Stimulated activated CD4-positive, alpha-beta T cell treated with anti-CD3 and anti-CD28 coated beads, Interleukin-2, amount 100 ng/mL, for 4 hours (primary cell): Measurements from ENCODE around the gene AMH.

Experiments used
- DNase-seq: peaks from one replicate; pipeline ENCODE4 v3.0.0-alpha.2; 2020; ENCODE audit warnings: low read depth

AMH gene

DNA sequence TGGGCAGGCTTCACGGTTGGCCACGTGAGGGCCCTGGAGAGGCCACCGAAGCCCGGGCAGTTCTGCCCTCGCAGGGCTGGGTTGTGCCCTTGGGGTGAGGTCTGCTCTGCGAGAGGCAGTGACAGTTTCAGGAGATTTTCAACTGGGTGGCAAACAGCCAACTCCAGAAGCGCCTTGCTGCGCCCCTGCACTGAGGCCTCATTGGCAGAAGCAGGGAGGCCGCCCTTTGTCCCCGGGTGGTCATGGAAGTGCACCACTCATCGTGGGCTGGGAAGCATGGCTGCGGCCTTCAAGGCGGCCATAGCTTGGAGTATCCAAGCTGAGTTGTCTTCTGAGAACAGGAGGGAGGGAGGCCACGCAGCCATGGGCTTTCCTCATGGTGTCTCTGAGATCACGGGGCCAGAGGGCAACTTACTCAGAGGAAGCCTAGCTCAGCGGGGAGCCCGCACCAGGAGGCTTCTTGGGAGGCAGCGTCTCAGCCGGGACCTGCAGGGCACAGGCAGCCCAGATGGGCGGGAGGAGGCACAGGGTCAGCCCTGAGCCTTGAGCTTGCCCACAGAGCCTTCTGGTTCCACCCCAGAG, 27.8 kb upstream of the AMH start:
- DNase-seq = no peak

DNA sequence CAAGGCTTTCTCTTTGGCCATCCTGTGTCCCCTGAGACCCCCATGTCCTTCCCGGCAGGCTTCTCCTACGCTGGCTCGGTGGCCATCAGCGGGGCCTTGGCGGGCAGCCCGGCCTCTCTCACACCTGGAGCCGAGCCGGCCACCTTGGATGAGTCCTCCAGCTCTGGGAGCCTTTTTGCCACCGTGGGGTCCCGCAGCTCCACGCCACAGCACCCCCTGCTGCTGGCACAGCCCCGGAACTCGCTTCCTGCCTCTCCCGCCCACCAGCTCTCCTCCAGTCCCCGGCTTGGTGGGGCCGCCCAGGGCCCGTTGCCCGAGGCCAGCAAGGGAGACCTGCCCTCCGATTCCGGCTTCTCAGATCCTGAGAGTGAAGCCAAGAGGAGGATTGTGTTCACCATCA, 27.2 kb upstream of the AMH start:
- DNase-seq = no peak

- no peak for DNase-seq
Observed at GRCh38 chr19:2223391-2223790, 25.7 kb upstream of the AMH start.

- no peak for DNase-seq
Observed at GRCh38 chr19:2223959-2224358, 25.2 kb upstream of the AMH start.

GRCh38 chr19:2224754-2225349, 24.3 kb upstream of the AMH start:
- no peak for DNase-seq

DNA sequence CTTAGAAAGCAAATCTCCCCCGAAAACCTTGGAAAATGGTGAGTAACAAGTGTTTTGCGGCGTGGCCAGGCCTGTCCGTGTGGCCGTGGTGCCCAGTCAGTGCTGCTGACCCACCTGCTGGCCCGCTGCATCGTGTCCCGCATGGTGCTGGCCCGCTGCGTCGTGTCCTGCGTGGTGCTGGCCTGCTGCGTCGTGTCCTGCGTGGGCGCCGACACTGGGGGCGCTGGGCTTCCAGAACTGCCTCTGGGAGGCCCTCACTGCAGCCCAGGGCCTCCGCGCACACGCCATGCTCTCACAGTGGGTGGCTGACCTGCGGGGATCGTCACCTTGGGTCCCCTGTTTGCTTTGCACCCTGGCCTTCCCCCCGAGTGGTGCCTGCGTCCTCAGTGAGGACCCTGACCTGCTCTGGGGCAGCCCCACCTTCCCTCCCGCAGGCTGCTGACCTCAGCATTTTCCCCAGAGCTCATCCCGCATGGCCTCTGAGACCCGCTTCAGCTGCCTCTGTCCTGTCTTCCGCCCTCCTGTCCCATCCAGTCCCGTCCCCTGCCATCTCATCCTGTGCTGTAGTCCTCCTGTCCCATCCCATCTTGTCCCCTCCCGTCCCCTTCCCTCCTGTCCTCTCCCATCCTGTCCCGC, 23.6 kb upstream of the AMH start:
- no peak for DNase-seq

DNA sequence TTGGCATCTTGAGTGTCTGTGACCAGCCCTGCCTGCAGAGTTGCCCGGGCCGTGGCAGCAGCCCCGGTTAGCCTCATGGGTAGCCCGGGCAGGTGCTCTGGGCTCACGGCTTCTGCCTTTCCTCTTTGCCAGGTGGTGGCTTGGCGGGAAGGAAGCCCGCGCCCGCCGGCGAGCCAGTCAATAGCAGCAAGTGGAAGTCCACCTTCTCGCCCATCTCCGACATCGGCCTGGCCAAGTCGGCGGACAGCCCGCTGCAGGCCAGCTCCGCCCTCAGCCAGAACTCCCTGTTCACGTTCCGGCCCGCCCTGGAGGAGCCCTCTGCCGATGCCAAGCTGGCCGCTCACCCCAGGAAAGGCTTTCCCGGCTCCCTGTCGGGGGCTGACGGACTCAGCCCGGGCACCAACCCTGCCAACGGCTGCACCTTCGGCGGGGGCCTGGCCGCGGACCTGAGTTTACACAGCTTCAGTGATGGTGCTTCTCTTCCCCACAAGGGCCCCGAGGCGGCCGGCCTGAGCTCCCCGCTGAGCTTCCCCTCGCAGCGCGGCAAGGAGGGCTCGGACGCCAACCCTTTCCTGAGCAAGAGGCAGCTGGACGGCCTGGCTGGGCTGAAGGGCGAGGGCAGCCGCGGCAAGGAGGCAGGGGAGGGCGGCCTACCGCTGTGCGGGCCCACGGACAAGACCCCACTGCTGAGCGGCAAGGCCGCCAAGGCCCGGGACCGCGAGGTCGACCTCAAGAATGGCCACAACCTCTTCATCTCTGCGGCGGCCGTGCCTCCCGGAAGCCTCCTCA, 22.9 kb upstream of the AMH start:
- DNase-seq = no peak

DNA sequence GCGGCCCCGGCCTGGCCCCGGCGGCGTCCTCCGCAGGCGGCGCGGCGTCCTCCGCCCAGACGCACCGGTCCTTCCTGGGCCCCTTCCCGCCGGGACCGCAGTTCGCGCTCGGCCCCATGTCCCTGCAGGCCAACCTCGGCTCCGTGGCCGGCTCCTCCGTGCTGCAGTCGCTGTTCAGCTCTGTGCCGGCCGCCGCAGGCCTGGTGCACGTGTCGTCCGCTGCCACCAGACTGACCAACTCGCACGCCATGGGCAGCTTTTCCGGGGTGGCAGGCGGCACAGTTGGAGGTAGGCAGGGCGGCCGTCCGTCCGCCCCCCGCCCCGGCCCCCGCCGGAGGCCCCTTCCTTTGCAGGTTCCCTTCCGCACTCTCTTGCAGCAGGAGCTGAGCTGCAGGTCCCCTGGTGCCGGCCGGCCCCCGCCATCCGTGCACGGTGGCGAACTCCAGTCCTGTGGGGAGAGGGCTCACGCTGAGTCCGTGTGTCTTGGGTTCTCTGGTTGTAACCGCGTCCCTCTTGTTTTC, 22.2 kb upstream of the AMH start:
- no peak for DNase-seq

DNA sequence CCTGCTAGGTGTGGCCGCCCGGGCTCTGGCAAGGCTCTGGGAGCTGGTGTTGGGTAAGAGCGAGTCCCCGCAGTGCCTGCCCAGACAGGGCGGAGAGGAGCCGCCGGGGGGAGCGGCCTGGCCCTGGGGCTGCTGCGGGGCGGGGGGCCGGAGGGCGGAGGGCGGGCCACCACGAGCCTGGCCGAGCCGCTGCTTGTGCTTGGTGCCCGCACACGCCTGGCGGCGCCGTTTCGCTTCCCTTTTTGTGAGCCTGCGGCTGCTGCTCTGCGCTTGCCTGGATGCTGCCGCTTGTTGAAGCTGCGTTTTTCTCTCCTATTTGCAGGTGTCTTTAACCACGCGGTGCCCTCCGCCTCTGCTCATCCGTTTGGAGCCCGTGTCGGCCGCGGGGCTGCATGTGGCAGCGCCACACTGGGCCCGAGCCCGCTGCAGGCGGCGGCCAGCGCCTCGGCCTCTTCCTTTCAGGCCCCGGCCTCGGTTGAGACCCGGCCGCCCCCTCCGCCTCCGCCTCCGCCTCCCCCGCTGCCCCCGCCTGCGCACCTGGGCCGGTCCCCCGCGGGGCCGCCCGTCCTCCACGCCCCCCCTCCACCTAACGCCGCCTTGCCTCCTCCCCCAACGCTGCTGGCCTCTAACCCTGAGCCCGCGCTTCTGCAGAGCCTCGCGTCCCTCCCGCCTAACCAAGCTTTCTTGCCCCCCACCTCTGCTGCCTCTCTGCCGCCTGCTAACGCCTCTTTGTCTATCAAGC, 21.5 kb upstream of the AMH start:
- DNase-seq = no peak

DNA sequence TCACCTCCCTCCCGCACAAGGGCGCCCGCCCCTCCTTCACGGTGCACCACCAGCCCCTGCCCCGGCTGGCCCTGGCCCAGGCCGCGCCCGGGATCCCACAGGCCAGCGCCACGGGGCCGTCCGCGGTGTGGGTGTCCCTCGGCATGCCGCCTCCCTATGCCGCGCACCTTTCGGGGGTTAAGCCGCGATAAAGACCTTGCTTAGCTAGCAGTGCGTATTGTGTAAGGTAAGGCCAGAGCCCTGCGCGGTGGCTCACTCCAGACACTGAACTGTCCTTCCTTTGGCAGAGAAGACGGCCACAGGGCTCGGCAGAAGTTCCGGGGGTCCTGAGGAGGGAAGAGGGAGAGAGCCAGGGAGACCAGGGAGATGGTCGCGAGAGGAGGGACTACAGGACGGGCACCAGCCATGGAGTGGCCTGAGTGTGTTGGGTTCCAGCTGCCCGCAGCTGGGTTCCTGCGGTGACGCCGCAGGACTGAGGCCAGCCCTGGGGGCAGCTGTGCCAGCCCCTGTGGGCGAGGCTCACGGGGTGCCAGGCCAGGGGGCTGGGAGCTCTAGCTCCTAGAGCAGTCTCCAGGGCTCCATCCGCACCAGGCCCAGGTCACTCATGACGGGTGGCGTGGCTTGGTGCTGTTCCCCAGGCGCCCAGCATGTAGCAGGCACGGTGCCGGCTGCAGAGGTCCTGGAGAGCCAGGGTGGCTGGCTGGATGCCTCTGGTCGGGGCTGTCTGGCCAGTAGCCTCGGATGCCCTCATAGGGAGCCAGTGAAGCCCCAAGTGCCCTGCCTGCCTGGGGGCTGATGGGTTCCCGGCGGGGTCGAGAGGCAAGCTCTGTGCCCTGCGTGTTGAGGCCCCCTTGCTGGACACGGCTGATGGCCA, 20.7 kb upstream of the AMH start:
- no peak for DNase-seq

DNA sequence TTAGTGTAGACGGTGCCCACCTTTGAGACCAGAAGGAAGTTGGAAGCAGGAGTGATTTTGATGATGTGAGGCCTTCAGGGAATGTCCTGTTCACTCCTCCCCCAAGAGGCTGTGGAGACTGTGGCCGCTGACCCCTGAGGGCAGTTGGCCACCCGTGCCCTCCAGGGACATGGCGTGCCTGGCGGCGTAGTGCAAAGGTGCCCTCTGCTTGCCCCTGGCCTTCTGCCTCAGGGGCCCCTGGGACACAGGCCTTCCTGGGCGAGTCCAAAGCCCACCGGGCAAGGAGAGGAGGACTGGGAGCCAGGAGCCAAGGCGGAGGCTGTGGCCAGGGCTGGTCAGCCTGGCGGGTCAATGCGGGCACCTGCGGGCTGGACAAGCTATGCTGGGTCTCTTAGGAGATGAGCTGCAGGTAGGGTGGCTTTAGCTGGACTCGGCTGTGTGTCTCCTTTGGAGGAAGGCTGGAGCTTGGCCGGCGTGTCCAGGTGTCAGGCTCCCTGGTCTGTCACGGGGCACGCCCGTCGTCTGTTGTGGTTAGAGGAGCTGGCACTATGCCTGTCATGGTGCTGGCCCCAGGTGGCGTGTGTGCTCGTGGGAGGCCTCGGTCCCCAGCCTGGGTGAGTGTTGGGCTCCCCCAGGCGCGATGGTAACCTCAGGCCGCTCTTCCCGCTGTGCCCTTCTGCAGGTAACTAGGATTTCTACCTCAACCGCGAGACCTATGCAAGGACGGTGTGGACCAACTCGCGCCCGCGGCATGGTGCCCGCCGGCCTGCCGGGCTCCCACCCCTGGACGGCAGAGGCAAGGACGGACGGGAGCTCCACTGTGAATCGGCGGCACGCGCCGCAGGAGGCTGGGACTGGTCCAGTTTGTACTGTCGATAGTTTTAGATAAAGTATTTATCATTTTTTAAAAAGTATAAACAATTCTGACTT, 19.8 kb upstream of the AMH start:
- DNase-seq = no peak

- no peak for DNase-seq
Observed at GRCh38 chr19:2230033-2230531, 19.0 kb upstream of the AMH start.

- DNase-seq = no peak
Observed at GRCh38 chr19:2230807-2231533, 18.2 kb upstream of the AMH start.

DNA sequence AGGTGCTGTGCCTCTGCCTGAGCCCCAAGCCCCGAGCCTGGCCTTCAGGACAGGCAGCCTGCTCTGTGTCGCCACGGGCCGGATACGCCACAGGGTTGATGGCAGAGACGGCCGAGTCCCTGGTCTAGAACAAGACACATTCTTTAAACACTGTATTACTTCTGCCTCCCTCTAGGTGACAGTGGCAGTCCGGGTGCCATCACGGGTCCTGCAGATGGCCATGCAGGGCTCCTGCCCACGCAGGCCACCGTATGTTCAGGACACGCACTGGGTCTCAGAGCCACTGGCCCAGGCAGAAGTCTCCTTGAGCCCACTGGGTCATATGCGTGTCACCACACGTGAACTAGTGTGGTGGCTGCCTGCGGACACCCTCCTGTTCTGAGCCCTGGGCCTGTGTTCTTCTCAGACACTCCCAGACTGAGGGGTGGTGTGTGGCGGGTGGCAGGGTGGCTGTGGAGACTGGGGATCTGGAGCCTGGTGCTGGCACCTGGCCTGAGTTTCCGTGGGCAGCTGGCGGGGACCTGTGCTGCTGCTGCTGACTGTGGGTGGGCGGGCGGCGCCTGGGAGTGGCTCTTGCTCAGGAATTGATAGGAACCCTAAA, 17.4 kb upstream of the AMH start:
- DNase-seq = no peak

- DNase-seq = no peak
Observed at GRCh38 chr19:2232286-2233151, 16.6 kb upstream of the AMH start.

GRCh38 chr19:2233601-2234280, 15.4 kb upstream of the AMH start:
- no peak for DNase-seq

DNA sequence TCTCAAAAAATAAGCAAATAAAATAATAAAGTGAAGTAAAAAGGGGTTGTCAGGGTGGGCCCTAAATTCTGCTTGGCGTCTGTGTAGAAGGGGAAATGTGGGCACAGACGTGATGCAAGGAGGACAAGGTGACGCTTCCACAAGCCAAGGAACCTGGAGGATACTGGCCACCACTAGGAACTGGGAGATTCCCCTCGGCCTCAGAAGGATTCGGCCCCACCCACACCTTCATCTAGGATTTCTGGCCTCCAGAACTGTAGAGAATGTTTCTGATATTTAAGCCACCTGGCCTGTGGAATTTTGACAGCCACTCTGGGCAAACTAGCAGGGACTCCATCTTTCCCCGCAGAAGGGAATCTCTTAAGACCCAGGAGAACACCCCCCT, 14.1 kb upstream of the AMH start:
- no peak for DNase-seq
